GM21529 (cell line): Measurements from ENCODE around the gene NAA30.
"Not testable (repeated sequence)": the region's sequence is repeated elsewhere in the genome, so short reads cannot be mapped to it uniquely, and the experiment has no call there.

Experiments used
- ATAC-seq: cut with Tn5 transposase; IDR thresholded peaks from one replicate; pipeline ENCODE4 v1.9.1; 2021; ENCODE audit not compliant: unreplicated experiment

NAA30 gene

DNA sequence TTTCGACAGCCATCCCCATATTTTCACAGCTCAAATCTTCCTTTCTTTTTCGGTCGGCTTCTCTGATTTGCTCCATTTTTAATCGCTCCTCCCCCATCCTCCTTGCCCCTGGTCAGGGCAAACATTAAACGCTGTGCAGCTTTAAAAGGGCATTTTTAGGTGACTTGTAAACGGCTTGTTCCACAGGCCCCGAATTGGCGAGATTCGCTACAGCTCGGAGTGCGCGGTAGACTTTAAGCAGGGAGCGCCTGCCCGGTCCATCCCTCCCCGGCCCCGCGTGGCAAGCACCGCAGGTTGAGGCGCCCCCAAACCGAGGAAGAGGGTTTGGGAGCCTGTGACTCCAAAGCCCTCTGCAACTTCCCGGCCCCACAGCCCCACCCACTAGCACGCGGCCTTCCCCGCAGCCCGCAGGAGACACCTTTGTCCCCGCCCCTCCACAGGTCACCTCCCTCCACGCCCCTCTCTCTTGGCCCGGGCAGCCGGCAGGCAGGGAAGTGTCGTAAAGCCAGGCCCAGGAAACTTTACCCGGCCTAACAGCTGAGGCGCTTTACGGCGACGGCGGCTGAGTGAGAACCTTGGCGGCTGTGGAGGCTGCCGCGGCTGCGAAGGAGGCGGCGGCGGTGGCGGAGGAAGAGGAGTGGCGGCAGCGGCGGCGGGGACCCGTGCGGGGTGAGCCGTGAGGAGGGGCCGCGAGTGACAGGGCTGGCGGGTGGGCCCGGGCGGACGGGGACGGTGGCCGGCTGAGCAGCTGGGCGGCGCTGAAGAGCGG lies at the start of gene NAA30:
NAA30 (plus strand) TSS at position 550 of the 769 bp plus-strand sequence. CDS start 372 bp downstream, outside the sequence.
- ATAC-seq: peak; percentile 81

DNA sequence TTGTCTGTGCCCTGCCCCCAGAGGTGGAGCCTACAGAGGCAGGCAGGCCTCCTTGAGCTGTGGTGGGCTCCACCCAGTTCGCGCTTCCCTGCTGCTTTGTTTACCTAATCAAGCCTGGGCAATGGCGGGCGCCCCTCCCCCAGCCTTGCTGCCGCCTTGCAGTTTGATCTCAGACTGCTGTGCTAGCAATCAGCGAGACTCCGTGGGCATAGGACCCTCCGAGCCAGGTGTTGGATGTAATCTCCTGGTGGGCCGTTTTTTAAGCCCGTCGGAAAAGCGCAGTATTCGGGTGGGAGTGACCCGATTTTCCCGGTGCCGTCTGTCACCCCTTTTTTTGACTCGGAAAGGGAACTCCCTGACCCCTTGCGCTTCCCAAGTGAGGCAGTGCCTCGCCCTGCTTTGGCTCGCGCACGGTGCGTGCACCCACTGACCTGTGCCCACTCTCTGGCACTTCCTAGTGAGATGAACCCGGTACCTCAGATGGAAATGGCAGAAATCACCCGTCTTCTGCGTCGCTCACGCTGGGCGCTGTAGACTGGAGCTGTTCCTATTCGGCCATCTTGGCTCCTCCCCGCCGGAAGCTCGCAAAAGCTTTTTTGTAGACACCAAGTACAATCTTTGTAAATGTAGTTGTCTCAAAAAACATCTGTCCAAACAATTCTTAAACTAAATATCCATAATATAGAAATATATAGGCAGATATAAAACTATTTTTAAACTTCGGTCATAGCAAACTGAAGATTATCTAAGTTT lies 46.7 kb upstream of the NAA30 start:
- ATAC-seq: not testable (repeated sequence)

DNA sequence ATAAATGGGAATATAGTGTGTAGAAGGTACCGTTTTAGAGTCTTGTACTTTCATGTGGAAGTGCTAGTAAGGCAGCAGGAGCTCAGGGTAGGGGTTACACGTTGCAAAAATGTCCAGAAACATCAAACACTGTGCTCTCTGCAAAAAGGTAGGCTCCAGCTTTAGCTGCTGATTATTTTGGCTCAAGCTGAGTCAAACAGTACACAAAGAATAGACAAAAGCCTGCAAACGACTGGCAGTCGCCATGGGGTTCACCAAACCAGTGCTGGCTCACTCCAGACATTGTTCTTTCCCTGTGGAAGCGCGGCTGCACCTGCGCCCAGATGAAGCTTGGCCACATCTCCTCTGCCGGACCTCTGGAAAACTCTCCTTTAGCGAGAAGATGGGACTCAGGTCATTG lies 45.3 kb upstream of the NAA30 start:
- no peak for ATAC-seq

DNA sequence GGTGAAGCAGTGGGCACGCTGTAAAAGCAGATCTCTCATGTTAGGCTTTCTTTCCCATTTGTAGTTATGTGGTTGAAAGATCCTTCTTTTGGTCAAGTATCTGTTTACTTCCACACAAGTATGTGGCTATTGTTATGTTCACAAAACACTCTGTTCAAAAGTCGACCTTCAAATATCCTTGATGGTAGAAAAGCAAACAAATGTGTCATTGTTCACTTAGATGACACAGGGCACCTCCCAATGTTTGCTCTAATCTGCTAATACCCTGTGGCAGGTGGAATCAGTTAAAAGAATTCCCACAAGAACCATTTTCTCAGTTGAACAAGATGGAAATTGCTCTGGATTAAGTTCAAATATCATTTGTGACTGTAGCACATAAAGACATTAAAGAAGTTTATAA lies 43.6 kb upstream of the NAA30 start:
- no peak for ATAC-seq

GRCh38 chr14:57352396-57353170 lies 37.8 kb upstream of the NAA30 start:
- ATAC-seq: no peak

GRCh38 chr14:57355081-57355800 lies 35.1 kb upstream of the NAA30 start:
- ATAC-seq: no peak

DNA sequence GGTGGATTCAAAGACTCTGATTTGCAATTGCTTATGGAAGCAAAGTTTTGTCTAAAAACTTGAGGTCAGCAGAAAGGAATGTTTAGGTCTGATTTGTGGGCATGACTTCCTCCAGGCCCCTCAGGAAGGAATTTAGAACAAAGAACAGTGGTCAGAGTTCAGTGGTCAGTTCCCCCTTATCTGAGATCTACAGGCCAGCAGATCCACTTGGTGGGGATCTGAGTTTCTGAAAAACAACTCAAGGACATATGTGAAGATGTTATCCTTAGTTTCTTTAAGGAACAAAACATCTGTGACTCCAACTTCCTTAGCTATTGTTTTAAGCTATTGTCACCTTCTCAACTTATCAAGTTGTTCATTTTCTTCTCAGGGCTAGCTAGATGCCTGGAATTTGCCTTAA lies 28.0 kb upstream of the NAA30 start:
- ATAC-seq: no peak

GRCh38 chr14:57364659-57365450 lies 25.5 kb upstream of the NAA30 start:
- ATAC-seq: no peak

- ATAC-seq: not testable (repeated sequence)
Observed at GRCh38 chr14:57370187-57370586, 20.2 kb upstream of the NAA30 start.

DNA sequence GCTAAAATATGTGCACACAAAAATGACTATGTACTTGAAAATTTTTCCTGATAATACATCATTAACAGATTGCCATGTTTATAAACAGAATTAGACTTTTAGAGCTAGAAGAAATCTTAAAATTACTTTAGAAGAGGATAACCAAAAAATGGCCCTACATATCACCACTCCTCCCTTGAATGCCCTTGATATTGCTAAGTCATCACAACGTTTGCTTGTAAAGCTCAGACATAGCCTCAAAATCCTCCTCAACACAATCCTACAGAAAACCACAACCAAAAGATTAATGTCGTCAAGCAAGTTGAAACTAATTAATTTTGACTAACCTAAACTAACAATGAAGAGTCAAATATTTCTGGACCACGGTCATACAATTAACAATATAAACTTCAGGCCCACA lies 19.4 kb upstream of the NAA30 start:
- ATAC-seq: no peak

- no peak for ATAC-seq
Observed at GRCh38 chr14:57375156-57375555, 15.2 kb upstream of the NAA30 start.

DNA sequence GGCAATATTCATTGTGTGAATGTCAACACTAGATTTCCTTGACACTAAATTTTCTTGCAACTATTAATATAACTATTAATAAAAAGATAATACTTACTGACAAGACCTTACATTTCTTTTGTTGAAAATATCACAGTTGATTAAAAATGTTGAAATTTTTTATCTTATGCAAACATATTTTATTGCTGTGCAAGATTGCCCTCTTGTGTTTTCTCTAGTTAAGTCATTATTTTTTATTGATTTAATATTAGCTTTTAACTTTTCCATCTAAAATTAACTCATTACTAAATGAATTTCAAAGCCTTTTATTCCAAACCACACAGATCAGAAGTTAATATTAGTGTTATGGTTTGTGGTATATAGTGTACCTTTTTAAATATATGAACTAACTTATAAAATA lies 11.7 kb upstream of the NAA30 start:
- no peak for ATAC-seq

GRCh38 chr14:57380935-57381334 lies 9.5 kb upstream of the NAA30 start:
- ATAC-seq: no peak

- ATAC-seq: no peak
Observed at GRCh38 chr14:57382283-57382682, 8.1 kb upstream of the NAA30 start.

DNA sequence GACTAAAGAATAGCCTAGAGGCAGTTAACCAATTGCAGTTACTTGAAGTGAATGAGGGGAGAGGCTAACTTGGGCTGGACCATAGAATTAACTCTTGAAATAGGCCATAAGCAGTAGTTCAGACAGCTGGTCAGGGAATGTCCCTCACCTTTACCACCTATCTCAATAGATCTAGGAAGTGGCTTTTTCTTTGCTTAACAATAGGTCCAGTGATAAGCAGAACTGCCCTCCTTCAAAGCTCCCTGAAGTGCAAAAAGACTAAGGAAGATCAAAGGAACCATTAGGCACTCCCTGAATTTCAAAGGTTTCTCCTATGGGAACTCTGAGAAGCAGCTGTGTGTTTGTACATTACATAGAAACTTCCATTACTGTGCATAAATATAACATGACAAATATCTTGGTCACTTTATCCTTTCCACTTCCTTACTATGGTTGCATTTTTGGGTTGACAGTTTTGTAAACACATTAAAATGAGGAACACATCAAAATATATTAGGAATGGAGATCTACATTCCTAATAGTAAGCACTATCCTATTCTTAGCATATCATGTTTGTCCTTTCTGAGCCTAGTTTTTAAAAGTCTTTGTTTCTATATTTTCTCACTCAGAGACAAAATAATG lies 7.2 kb upstream of the NAA30 start:
- no peak for ATAC-seq

- ATAC-seq: no peak
Observed at GRCh38 chr14:57388067-57388466, 2.3 kb upstream of the NAA30 start.

GRCh38 chr14:57389646-57390036 lies 745 bp upstream of the NAA30 start:
- ATAC-seq: peak; percentile 14

- ATAC-seq: peak; percentile 39
Observed at GRCh38 chr14:57390806-57391516, 575 bp downstream of the NAA30 start.
